Endodermal cell (in vitro differentiated cells): ENCODE data around the gene VRK2. TPM values are rescaled to one million over a fixed set of nuclear protein-coding genes. Genes with fewer than 3 reads are reported as not detected.

Experiments
- DNase-seq: peaks from one replicate; pipeline ENCODE4 v3.0.0-alpha.2; 2017
- H3K27ac ChIP-seq: 2 replicates; pipeline ENCODE4 v1.5.1; 2013; ENCODE audit warnings: mild to moderate bottlenecking, low read depth, low read length, moderate library complexity
- H3K27me3 ChIP-seq: 2 replicates; pipeline ENCODE4 v1.6.1; 2013; ENCODE audit warnings: mild to moderate bottlenecking, low read length, moderate library complexity; ENCODE audit not compliant: insufficient read depth, control insufficient read depth, poor library complexity, severe bottlenecking
- H3K36me3 ChIP-seq: 2 replicates; pipeline ENCODE4 v1.7.0; 2013; ENCODE audit warnings: mild to moderate bottlenecking, low read length, moderate library complexity; ENCODE audit not compliant: control insufficient read depth, insufficient read depth
- H3K4me1 ChIP-seq: one replicate; pipeline ENCODE4 v1.7.0; 2013; ENCODE audit warnings: low read length; ENCODE audit not compliant: control insufficient read depth, insufficient read depth
- H3K4me3 ChIP-seq: 2 replicates; pipeline ENCODE4 v1.5.1; 2013; ENCODE audit warnings: mild to moderate bottlenecking, low read length, moderate library complexity
- H3K9ac ChIP-seq: 2 replicates; pipeline ENCODE4 v1.6.1; 2013; ENCODE audit warnings: mild to moderate bottlenecking, low read length, moderate library complexity; ENCODE audit not compliant: poor library complexity, severe bottlenecking; ENCODE audit errors: extremely low read depth
- H3K9me3 ChIP-seq: 2 replicates; pipeline ENCODE4 v1.6.1; 2013; ENCODE audit warnings: mild to moderate bottlenecking, low read length, moderate library complexity; ENCODE audit not compliant: control insufficient read depth
- H3K27ac Mint-ChIP-seq: 2 replicates; pipeline ENCODE4 v1.8.0; 2020; ENCODE audit warnings: mixed read lengths
- H3K27me3 Mint-ChIP-seq: 2 replicates; pipeline ENCODE4 v1.8.0; 2021; ENCODE audit warnings: mild to moderate bottlenecking, mixed read lengths; ENCODE audit not compliant: insufficient read depth
- H3K36me3 Mint-ChIP-seq: 2 replicates; pipeline ENCODE4 v1.8.0; 2020; ENCODE audit warnings: low read depth, mixed read lengths
- H3K4me1 Mint-ChIP-seq: 2 replicates; pipeline ENCODE4 v1.8.0; 2020; ENCODE audit warnings: mixed read lengths
- H3K4me3 Mint-ChIP-seq: 2 replicates; pipeline ENCODE4 v1.8.0; 2020; ENCODE audit warnings: mild to moderate bottlenecking, moderate library complexity, mixed read lengths
- H3K9me3 Mint-ChIP-seq: 2 replicates; pipeline ENCODE4 v1.8.0; 2020; ENCODE audit warnings: mild to moderate bottlenecking, mixed read lengths
- CTCF ChIP-seq: fragments of 200-600 bp; sonication (generic); conservative IDR thresholded peaks from 2 replicates; pipeline ENCODE4 v1.5.0; 2021; ENCODE audit warnings: antibody characterized with exemption, mild to moderate bottlenecking
- whole genome bisulfite sequencing, 2 experiments: methylation state at CpG; one replicate each; pipeline versions ENCODE4 v1.1.5 to v1.1.7; 2013; ENCODE audit warnings: missing lambda C conversion rate in 2 of 2, mixed read lengths in 1 of 2; ENCODE audit not compliant: insufficient coverage in 1 of 2, insufficient read length in 1 of 2; 5-methylcytosine and 5-hydroxymethylcytosine counted together
- total RNA-seq, 2 donors: library from RNA; stranded (reverse); fragmentation: NEBNext Ultra II Directional in 1 of 2; extraction: Animal tissue kit (Norgen Biotek cat#: 25700) in 1 of 2; gene quantifications; 2 replicates in 1 of 2; 3 replicates in 1 of 2; pipeline ENCODE4 v1.2.1, GENCODE V29; 2021

VRK2 gene
- total RNA-seq, 2 donors from 2014 or later, result 27.3 to 33.3 TPM

GRCh38 chr2:58027029-58027428 is 19.6 kb upstream of the VRK2 start:
- no peak overlapping the region for H3K4me3 ChIP-seq
- DNase-seq, result no peak
- H3K36me3 Mint-ChIP-seq, result no peaks in the 10 kb centered on the region
- no peaks in the 10 kb centered on the region for H3K27me3 ChIP-seq
- H3K9me3 Mint-ChIP-seq, result no peaks in the 10 kb centered on the region
- H3K27me3 Mint-ChIP-seq, result no peaks in the 10 kb centered on the region
- H3K4me3 Mint-ChIP-seq, result no peak overlapping the region
- TF ChIP-seq CTCF, result no peak
- H3K9ac ChIP-seq, result no peak overlapping the region
- H3K4me1 ChIP-seq, result no peaks in the 10 kb centered on the region
- no peaks in the 10 kb centered on the region for H3K36me3 ChIP-seq
- no peaks in the 10 kb centered on the region for H3K9me3 ChIP-seq
- no peaks in the 10 kb centered on the region for H3K4me1 Mint-ChIP-seq
- H3K27ac Mint-ChIP-seq, result no peak overlapping the region
- no peak overlapping the region for H3K27ac ChIP-seq

- no peaks in the 10 kb centered on the region for H3K36me3 Mint-ChIP-seq
- H3K4me1 ChIP-seq, result no peaks in the 10 kb centered on the region
- no peaks in the 10 kb centered on the region for H3K9me3 Mint-ChIP-seq
- no peak overlapping the region for H3K27ac ChIP-seq
- TF ChIP-seq CTCF, result no peak
- peaks cover 5% of the 10 kb centered on the region for H3K4me1 Mint-ChIP-seq
- no peak overlapping the region for H3K27ac Mint-ChIP-seq
- no peak for DNase-seq
- no peak overlapping the region for H3K4me3 ChIP-seq
- H3K27me3 Mint-ChIP-seq, result no peaks in the 10 kb centered on the region
- no peaks in the 10 kb centered on the region for H3K36me3 ChIP-seq
- no peak overlapping the region for H3K4me3 Mint-ChIP-seq
- H3K9me3 ChIP-seq, result no peaks in the 10 kb centered on the region
- H3K27me3 ChIP-seq, result no peaks in the 10 kb centered on the region
- WGBS, 2 experiments, result 91% methylated on average over 1 of the region's 1 CpG; no CpG with 5 or more reads in 1 of the 2 experiments
- no peak overlapping the region for H3K9ac ChIP-seq
Observed at GRCh38 chr2:58030771-58031170, 15.8 kb upstream of the VRK2 start.

GRCh38 chr2:58032016-58032763 is 14.4 kb upstream of the VRK2 start:
- Mint-ChIP-seq H3K4me3 (no peak overlapping the region), H3K27me3 (no peaks in the 10 kb centered on the region), H3K9me3 (no peaks in the 10 kb centered on the region), H3K36me3 (no peaks in the 10 kb centered on the region), H3K27ac (no peak overlapping the region), H3K4me1 (peaks cover 5% of the 10 kb centered on the region)
- Histone ChIP-seq H3K4me1 (no peaks in the 10 kb centered on the region), H3K27me3 (no peaks in the 10 kb centered on the region), H3K9me3 (peaks cover 5% of the 10 kb centered on the region), H3K4me3 (no peak overlapping the region), H3K27ac (no peak overlapping the region), H3K9ac (no peak overlapping the region), H3K36me3 (no peaks in the 10 kb centered on the region)
- no peak for DNase-seq
- TF ChIP-seq CTCF, result no peak
- WGBS, 2 experiments, result 83 to 99% methylated on average over 1 to 3 of the region's 3 CpGs
